Fibroblast of lung (primary cell): Measurements from ENCODE around the gene BAG1. TPM values are rescaled to one million over a fixed set of nuclear protein-coding genes. Genes with fewer than 3 reads are reported as not detected.

Experiments
- DNase-seq, 2 donors: peaks; one replicate each; pipeline versions ENCODE4 v3.0.0 to v3.0.0-alpha.2; 2010; ENCODE audit warnings: low read depth in 2 of 2
- H2AFZ ChIP-seq: 2 replicates; pipeline ENCODE4 v1.5.1; 2012; ENCODE audit warnings: low read length, control low read depth, inconsistent platforms
- H3K27ac ChIP-seq: 2 replicates; pipeline ENCODE4 v1.5.1; 2011; ENCODE audit warnings: low read length, control low read depth; ENCODE audit not compliant: insufficient read depth
- H3K27me3 ChIP-seq: 2 replicates; pipeline ENCODE4 v1.5.1; 2011; ENCODE audit warnings: mild to moderate bottlenecking, low read length; ENCODE audit not compliant: control insufficient read depth, insufficient read depth
- H3K36me3 ChIP-seq: 2 replicates; pipeline ENCODE4 v1.5.1; 2011; ENCODE audit warnings: low read length; ENCODE audit not compliant: control insufficient read depth, insufficient read depth
- H3K4me1 ChIP-seq: 2 replicates; pipeline ENCODE4 v1.5.1; 2011; ENCODE audit warnings: low read length; ENCODE audit not compliant: control insufficient read depth, insufficient read depth; ENCODE audit errors: extremely low read depth
- H3K4me2 ChIP-seq: 2 replicates; pipeline ENCODE4 v1.5.1; 2011; ENCODE audit warnings: low read length, control low read depth; ENCODE audit not compliant: insufficient read depth; ENCODE audit errors: extremely low read depth
- H3K4me3 ChIP-seq, 4 experiments: fragments of 200-600 bp in 1 of 4; sonication (generic) in 1 of 4; replicated peaks in 1 of 4; 2 replicates each; pipeline ENCODE4 v1.5.1; 2011 to 2016; ENCODE audit warnings: low read length in 4 of 4, low read depth in 3 of 4, mild to moderate bottlenecking in 3 of 4, control low read depth in 2 of 4, inconsistent platforms in 1 of 4, mixed read lengths in 1 of 4; ENCODE audit not compliant: insufficient read depth in 1 of 4; ENCODE audit errors: control extremely low read depth in 1 of 4
- H3K79me2 ChIP-seq: 2 replicates; pipeline ENCODE4 v1.5.1; 2012; ENCODE audit warnings: mild to moderate bottlenecking, low read length, inconsistent platforms; ENCODE audit not compliant: control insufficient read depth, insufficient read depth
- H3K9ac ChIP-seq: 2 replicates; pipeline ENCODE4 v1.5.1; 2011; ENCODE audit warnings: mild to moderate bottlenecking, low read length, control low read depth; ENCODE audit not compliant: insufficient read depth
- H3K9me3 ChIP-seq: 2 replicates; pipeline ENCODE4 v1.5.1; 2012; ENCODE audit warnings: low read depth, low read length; ENCODE audit not compliant: control insufficient read depth, insufficient read depth
- H4K20me1 ChIP-seq: 2 replicates; pipeline ENCODE4 v1.5.1; 2011; ENCODE audit warnings: low read length; ENCODE audit not compliant: control insufficient read depth, insufficient read depth; ENCODE audit errors: extremely low read depth
- CTCF ChIP-seq, 2 donors: IDR thresholded peaks in 1 of 2; conservative IDR thresholded peaks in 1 of 2; 1 replicate in 1 of 2; 2 replicates in 1 of 2; pipeline ENCODE4 v1.5.1; 2011 to 2012; ENCODE audit warnings: low read length in 2 of 2, control low read depth in 1 of 2, inconsistent platforms in 1 of 2, low read depth in 1 of 2, mild to moderate bottlenecking in 1 of 2
- EZH2 ChIP-seq: IDR thresholded peaks from 2 replicates; pipeline ENCODE4 v1.5.1; 2012; ENCODE audit warnings: low read length, control low read depth, mild to moderate bottlenecking; ENCODE audit errors: missing control alignments
- polyA plus RNA-seq, 2 donors: library from polyadenylated mRNA; depleted of rRNA in 1 of 2; stranded (reverse) in 1 of 2; unstranded in 1 of 2; fragments of >200 nt; gene quantifications; 2 replicates each; pipeline ENCODE4 v1.2.1, GENCODE V29; 2011 to 2012; ENCODE audit warnings: missing spikeins in 1 of 2
- total RNA-seq: library from RNA; depleted of rRNA; stranded (reverse); fragments of >200 nt; gene quantifications from 2 replicates; pipeline ENCODE4 v1.2.1, GENCODE V29; 2014

Gene BAG1
- total and polyA plus RNA-seq, 2 donors (not counting 1 experiment from before 2014, with no cell fraction given) = 19.2 to 30.4 TPM

GRCh38 chr9:33277484-33277883 is 13.0 kb upstream of the BAG1 start:
- Histone ChIP-seq H3K4me3 (no peak overlapping the region), H3K9me3 (no peaks in the 10 kb centered on the region), H3K27ac (no peak overlapping the region), H3K36me3 (peaks cover 5% of the 10 kb centered on the region), H3K27me3 (no peaks in the 10 kb centered on the region), H3K9ac (no peak overlapping the region), H3K4me2 (no peak overlapping the region), H4K20me1 (no peaks in the 10 kb centered on the region), H3K79me2 (no peaks in the 10 kb centered on the region), H2AFZ (no peak overlapping the region), H3K4me1 (no peaks in the 10 kb centered on the region)
- no peak for TF ChIP-seq CTCF (conservative IDR thresholded peaks at IDR 0.05 in 1 of 2, IDR thresholded peaks at IDR 0.05 in 1 of 2; ENCODE audit: low read depth in 1 of 2, low read length in 2 of 2)
- no peak for TF ChIP-seq EZH2
- DNase-seq = no peak

GRCh38 chr9:33273972-33274328 is 9.4 kb upstream of the BAG1 start:
- Histone ChIP-seq H4K20me1 (no peaks in the 10 kb centered on the region), H3K4me2 (no peak overlapping the region), H3K79me2 (no peaks in the 10 kb centered on the region), H3K4me3 (no peak overlapping the region), H3K27me3 (no peaks in the 10 kb centered on the region), H3K4me1 (no peaks in the 10 kb centered on the region), H2AFZ (no peak overlapping the region), H3K27ac (no peak overlapping the region), H3K9ac (no peak overlapping the region), H3K9me3 (no peaks in the 10 kb centered on the region), H3K36me3 (peaks cover 7% of the 10 kb centered on the region)
- peak in 1 of 2 donors; percentile 52 for DNase-seq
- TF ChIP-seq CTCF (conservative IDR thresholded peaks at IDR 0.05 in 1 of 2, IDR thresholded peaks at IDR 0.05 in 1 of 2; ENCODE audit: low read depth in 1 of 2, low read length in 2 of 2) (no peak), EZH2 (no peak)

GRCh38 chr9:33273266-33273971 is 8.9 kb upstream of the BAG1 start:
- Histone ChIP-seq H3K27ac (no peak overlapping the region), H3K4me1 (no peaks in the 10 kb centered on the region), H3K9me3 (no peaks in the 10 kb centered on the region), H3K4me3 (no peak overlapping the region), H4K20me1 (no peaks in the 10 kb centered on the region), H3K4me2 (no peak overlapping the region), H3K36me3 (peaks cover 7% of the 10 kb centered on the region), H3K79me2 (no peaks in the 10 kb centered on the region), H2AFZ (no peak overlapping the region), H3K9ac (no peak overlapping the region), H3K27me3 (no peaks in the 10 kb centered on the region)
- no peak for TF ChIP-seq CTCF (conservative IDR thresholded peaks at IDR 0.05 in 1 of 2, IDR thresholded peaks at IDR 0.05 in 1 of 2; ENCODE audit: low read depth in 1 of 2, low read length in 2 of 2)
- TF ChIP-seq EZH2 = no peak
- peak in 1 of 2 donors; percentile 44 for DNase-seq
